IMR-90 (cell line): ENCODE measurements around the gene TBRG4. TPM values are rescaled to one million over a fixed set of nuclear protein-coding genes. Genes with fewer than 3 reads are reported as not detected.

Source experiments
- ATAC-seq: fragments of 200-7000 bp; cut with Tn5 transposase; 2 replicates; pipeline ENCODE4 v1.9.1; 2020; ENCODE audit warnings: low read depth, mild to moderate bottlenecking, moderate library complexity
- BruUV-seq: library from RNA; stranded (reverse); fragments of 400-500 nt; replicated peaks from 2 replicates; lab custom pipeline; 2021; lab: Mats Ljungman, UMichigan
- CTCF ChIA-PET: fragments of 300-600 bp; formaldehyde crosslinking; extraction: SDS; loops from one replicate; lab custom pipeline; 2021; ENCODE audit warnings: antibody characterized with exemption; lab: Yijun Ruan, JAX
- POLR2A ChIA-PET: fragments of 300-600 bp; sonication (Branson Sonifier 250); formaldehyde crosslinking; loops from one replicate; lab custom pipeline; 2022; ENCODE audit warnings: antibody characterized with exemption; ENCODE audit not compliant: unreplicated experiment; lab: Charles Lee
- DNase-seq: peaks from one replicate; pipeline ENCODE4 v3.0.0; 2013
- H2AFZ ChIP-seq: replicated peaks from 2 replicates; pipeline ENCODE3; 2013; ENCODE audit warnings: low read length, mild to moderate bottlenecking; ENCODE audit not compliant: poor library complexity
- H2AK5ac ChIP-seq: 2 replicates; pipeline ENCODE4 v1.6.1; 2013; ENCODE audit warnings: low read depth, low read length, inconsistent platforms
- H2AK9ac ChIP-seq: replicated peaks from 2 replicates; pipeline ENCODE3; 2013; ENCODE audit warnings: mild to moderate bottlenecking, low read depth, low read length, moderate library complexity; ENCODE audit not compliant: poor library complexity
- H2BK120ac ChIP-seq: 2 replicates; pipeline ENCODE4 v1.6.1; 2013; ENCODE audit warnings: low read depth, low read length, inconsistent platforms
- H2BK15ac ChIP-seq: 3 replicates; pipeline ENCODE4 v1.6.1; 2013; ENCODE audit warnings: low read depth, low read length, inconsistent platforms
- H2BK20ac ChIP-seq: 2 replicates; pipeline ENCODE4 v1.6.1; 2013; ENCODE audit warnings: low read depth, mild to moderate bottlenecking, inconsistent platforms, low read length, moderate library complexity
- H2BK5ac ChIP-seq: 2 replicates; pipeline ENCODE4 v1.6.1; 2013; ENCODE audit warnings: mild to moderate bottlenecking, low read depth, low read length, inconsistent platforms; ENCODE audit not compliant: poor library complexity, severe bottlenecking
- H3K14ac ChIP-seq: replicated peaks from 2 replicates; pipeline ENCODE4 v1.6.1; 2013; ENCODE audit warnings: low read depth, low read length, inconsistent platforms
- H3K18ac ChIP-seq: 2 replicates; pipeline ENCODE4 v1.6.1; 2013; ENCODE audit warnings: low read depth, low read length, control low read depth
- H3K23ac ChIP-seq: 2 replicates; pipeline ENCODE4 v1.6.1; 2013; ENCODE audit warnings: low read depth, low read length, inconsistent platforms
- H3K27ac ChIP-seq: 2 replicates; pipeline ENCODE4 v1.5.1; 2013; ENCODE audit warnings: mild to moderate bottlenecking, control low read depth, low read length; ENCODE audit not compliant: insufficient read depth
- H3K27me3 ChIP-seq: 2 replicates; pipeline ENCODE4 v1.6.1; 2013; ENCODE audit warnings: low read length; ENCODE audit not compliant: control insufficient read depth, insufficient read depth
- H3K36me3 ChIP-seq: 2 replicates; pipeline ENCODE4 v1.6.1; 2013; ENCODE audit warnings: low read length, mixed read lengths; ENCODE audit not compliant: control insufficient read depth, insufficient read depth
- H3K4ac ChIP-seq: 2 replicates; pipeline ENCODE4 v1.6.1; 2013; ENCODE audit warnings: low read depth, low read length, inconsistent platforms
- H3K4me1 ChIP-seq: 2 replicates; pipeline ENCODE4 v1.6.1; 2013; ENCODE audit warnings: low read length, mixed read lengths; ENCODE audit not compliant: control insufficient read depth, insufficient read depth
- H3K4me2 ChIP-seq: 2 replicates; pipeline ENCODE4 v1.6.1; 2013; ENCODE audit warnings: low read depth, mild to moderate bottlenecking, control low read depth, low read length, moderate library complexity
- H3K4me3 ChIP-seq: 2 replicates; pipeline ENCODE4 v1.5.1; 2013; ENCODE audit warnings: low read depth, mild to moderate bottlenecking, control low read depth, low read length, moderate library complexity; ENCODE audit not compliant: insufficient read depth
- H3K56ac ChIP-seq: 2 replicates; pipeline ENCODE4 v1.6.1; 2013; ENCODE audit warnings: low read length, inconsistent platforms; ENCODE audit not compliant: insufficient read depth; ENCODE audit errors: extremely low read depth
- H3K79me1 ChIP-seq, 2 experiments: 2 replicates each; pipeline ENCODE4 v1.6.1; 2013; ENCODE audit warnings: low read length in 2 of 2, inconsistent platforms in 1 of 2, low read depth in 1 of 2
- H3K9ac ChIP-seq: 2 replicates; pipeline ENCODE4 v1.6.1; 2013; ENCODE audit warnings: low read depth, low read length, control low read depth
- H3K9me1 ChIP-seq: 2 replicates; pipeline ENCODE4 v1.6.1; 2013; ENCODE audit warnings: low read length, inconsistent platforms; ENCODE audit not compliant: insufficient read depth
- H3K9me3 ChIP-seq: 2 replicates; pipeline ENCODE4 v1.6.1; 2013; ENCODE audit warnings: low read length; ENCODE audit not compliant: control insufficient read depth, insufficient read depth
- H4K20me1 ChIP-seq: 2 replicates; pipeline ENCODE4 v1.6.1; 2013; ENCODE audit warnings: low read length, inconsistent platforms; ENCODE audit not compliant: insufficient read depth
- H4K5ac ChIP-seq: 2 replicates; pipeline ENCODE4 v1.6.1; 2013; ENCODE audit warnings: mild to moderate bottlenecking, low read depth, low read length, control low read depth
- H4K8ac ChIP-seq, 2 experiments: 2 replicates each; pipeline ENCODE4 v1.6.1; 2013; ENCODE audit warnings: low read depth in 2 of 2, low read length in 2 of 2, control low read depth in 1 of 2, inconsistent platforms in 1 of 2
- H4K91ac ChIP-seq: 2 replicates; pipeline ENCODE4 v1.6.1; 2013; ENCODE audit warnings: low read depth, low read length, inconsistent platforms; ENCODE audit not compliant: insufficient read depth
- MXI1 ChIP-seq: IDR thresholded peaks from 2 replicates; pipeline ENCODE4 v1.6.1; 2012; ENCODE audit warnings: low read depth, mild to moderate bottlenecking, low read length, moderate library complexity, borderline replicate concordance
- RCOR1 ChIP-seq: IDR thresholded peaks from 2 replicates; pipeline ENCODE4 v1.6.1; 2012; ENCODE audit warnings: mild to moderate bottlenecking, low read length, improper control_type of control experiment; ENCODE audit not compliant: insufficient replicate concordance
- SMC3 ChIP-seq: fragments of 150-350 bp; IDR thresholded peaks from 2 replicates; pipeline ENCODE4 v1.6.1; 2016; ENCODE audit warnings: low read depth, mild to moderate bottlenecking, antibody characterized with exemption, low read length, moderate library complexity
- WGBS, 2 experiments: methylation state at CpG; one replicate each; pipeline versions ENCODE4 v1.1.5 to v1.1.7; 2013; ENCODE audit warnings: missing lambda C conversion rate in 2 of 2; ENCODE audit not compliant: insufficient read length in 1 of 2; ENCODE audit errors: extremely low coverage in 2 of 2; 5-methylcytosine and 5-hydroxymethylcytosine counted together
- dilution Hi-C: fragments of 300-500 bp; cut with HindIII; formaldehyde crosslinking; loops from one replicate; pipeline ENCODE4 v1.14.3; 2018; ENCODE audit warnings: low sequenced_read_pairs; ENCODE audit not compliant: unreplicated experiment
- in situ Hi-C: fragments of 300-500 bp; cut with MboI; formaldehyde crosslinking; loops from 3 replicates; pipeline ENCODE4 v1.14.3; 2019; ENCODE audit warnings: low sequenced_read_pairs, inconsistent platforms, mixed read lengths
- intact Hi-C: fragments of 100-400 bp; cut with micrococcal nuclease; formaldehyde crosslinking; loops from 2 replicates; pipeline ENCODE4 v1.10.0; 2022
- polyA plus RNA-seq, 3 experiments: library from polyadenylated mRNA; depleted of rRNA; stranded (reverse); fragments of >200 nt; gene quantifications; 2 replicates each; pipeline ENCODE4 v1.2.3, GENCODE V29; 2012; ENCODE audit warnings: low replicate concordance in 1 of 3
- total RNA-seq: library from RNA; depleted of rRNA; stranded (reverse); fragments of >200 nt; gene quantifications from 2 replicates; pipeline ENCODE4 v1.2.3, GENCODE V29; 2012
- TF ChIP-seq, protein P1 (sequence below): fragments of 150-350 bp; IDR thresholded peaks from 2 replicates; pipeline ENCODE4 v1.6.1; 2016; ENCODE audit warnings: low read depth, mild to moderate bottlenecking, low read length, moderate library complexity, borderline replicate concordance
- TF ChIP-seq, protein P2 (sequence below): fragments of 150-350 bp; IDR thresholded peaks from 2 replicates; pipeline ENCODE4 v1.6.1; 2017; ENCODE audit warnings: mild to moderate bottlenecking, antibody characterized with exemption, low read length, low read depth

The TBRG4 gene
- total and polyA plus RNA-seq, 2 of the 4 experiments (the other 2 are of a cell fraction): 71.6 to 77.6 TPM

DNA sequence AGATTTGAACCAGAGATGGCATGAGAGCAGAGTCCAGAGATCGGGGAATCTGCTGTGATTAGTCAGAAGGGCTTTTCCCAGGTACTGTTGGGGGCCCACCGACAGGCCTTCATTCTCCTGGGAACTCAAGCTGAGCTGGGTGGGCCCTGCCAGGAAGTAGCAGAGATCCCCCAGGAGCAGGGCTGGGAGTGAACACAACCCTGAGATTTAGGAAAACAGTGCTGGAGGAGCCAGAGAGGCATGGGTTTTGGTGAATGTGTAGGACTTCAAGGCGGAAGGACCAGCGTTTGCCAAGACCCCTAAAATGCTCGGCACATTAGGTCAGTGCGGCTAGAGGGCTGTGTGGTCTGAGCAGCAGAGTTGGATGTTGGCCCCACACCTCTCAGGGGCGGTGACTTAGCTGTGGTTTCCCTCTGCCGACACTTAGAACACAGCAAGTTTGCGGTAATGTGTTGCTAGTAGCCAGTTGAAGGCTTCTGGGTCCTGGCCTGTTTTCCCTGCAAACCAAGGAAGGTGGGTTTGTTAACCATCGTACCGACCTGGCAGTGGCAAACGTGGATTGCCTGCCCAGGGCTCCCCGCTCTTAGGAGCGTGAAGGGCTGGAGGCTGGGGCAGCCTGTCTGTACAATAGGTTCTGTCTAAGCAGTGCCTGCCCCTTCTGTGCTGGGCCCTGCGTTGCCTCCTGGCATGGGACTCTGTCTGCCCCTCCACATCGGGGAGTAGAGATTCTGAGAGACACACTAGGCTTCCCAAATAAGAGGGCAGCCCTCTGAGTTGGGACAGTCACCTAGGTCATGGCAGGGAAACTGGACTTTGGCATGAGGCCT, 36.8 kb downstream of the TBRG4 start:
- 91% methylated on average over 12 of the region's 16 CpGs; no CpG with 5 or more reads in 1 of the 2 experiments for WGBS, 2 experiments
- Histone ChIP-seq H3K27ac (no peak overlapping the region), H3K9ac (no peak overlapping the region), H3K9me3 (no peaks in the 10 kb centered on the region), H3K9me1 (peaks cover 5% of the 10 kb centered on the region; the same call in 1 of the 2 replicates), H2BK5ac (no peak overlapping the region), H2BK120ac (no peak overlapping the region), H2BK20ac (no peak overlapping the region), H4K91ac (no peak overlapping the region), H3K4me1 (no peaks in the 10 kb centered on the region), H4K5ac (no peak overlapping the region), H4K20me1 (peaks cover 4% of the 10 kb centered on the region; the same call in 1 of the 2 replicates), H2AFZ (no peak overlapping the region), H3K4me2 (no peak overlapping the region), H3K27me3 (no peaks in the 10 kb centered on the region), H3K18ac (no peak overlapping the region), H2AK5ac (no peak overlapping the region), H3K56ac (no peak overlapping the region), H4K8ac (no peak overlapping the region), H3K79me1 (peaks cover 3 to 10% of the 10 kb centered on the region in 2 experiments; a peak in 1 of 4 replicates), H3K36me3 (peaks cover 66% of the 10 kb centered on the region), H3K4ac (no peak overlapping the region), H2BK15ac (no peak overlapping the region), H2AK9ac (no peak overlapping the region), H3K14ac (no peak overlapping the region), H3K23ac (no peak overlapping the region), H3K4me3 (no peak overlapping the region)
- POLR2A ChIA-PET: no interaction called here
- TF ChIP-seq, protein P1, sequence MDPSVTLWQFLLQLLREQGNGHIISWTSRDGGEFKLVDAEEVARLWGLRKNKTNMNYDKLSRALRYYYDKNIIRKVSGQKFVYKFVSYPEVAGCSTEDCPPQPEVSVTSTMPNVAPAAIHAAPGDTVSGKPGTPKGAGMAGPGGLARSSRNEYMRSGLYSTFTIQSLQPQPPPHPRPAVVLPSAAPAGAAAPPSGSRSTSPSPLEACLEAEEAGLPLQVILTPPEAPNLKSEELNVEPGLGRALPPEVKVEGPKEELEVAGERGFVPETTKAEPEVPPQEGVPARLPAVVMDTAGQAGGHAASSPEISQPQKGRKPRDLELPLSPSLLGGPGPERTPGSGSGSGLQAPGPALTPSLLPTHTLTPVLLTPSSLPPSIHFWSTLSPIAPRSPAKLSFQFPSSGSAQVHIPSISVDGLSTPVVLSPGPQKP: no peak
- TF ChIP-seq MXI1 (no peak), SMC3 (no peak), RCOR1 (no peak)
- TF ChIP-seq, protein P2, sequence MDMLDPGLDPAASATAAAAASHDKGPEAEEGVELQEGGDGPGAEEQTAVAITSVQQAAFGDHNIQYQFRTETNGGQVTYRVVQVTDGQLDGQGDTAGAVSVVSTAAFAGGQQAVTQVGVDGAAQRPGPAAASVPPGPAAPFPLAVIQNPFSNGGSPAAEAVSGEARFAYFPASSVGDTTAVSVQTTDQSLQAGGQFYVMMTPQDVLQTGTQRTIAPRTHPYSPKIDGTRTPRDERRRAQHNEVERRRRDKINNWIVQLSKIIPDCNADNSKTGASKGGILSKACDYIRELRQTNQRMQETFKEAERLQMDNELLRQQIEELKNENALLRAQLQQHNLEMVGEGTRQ: no peak
- in situ Hi-C loops: no loop called here
- no peak for ATAC-seq
- BruUV-seq: no TSS peak
- intact Hi-C loops: no loop called here
- dilution Hi-C loops: no loop called here
- CTCF ChIA-PET: no interaction called here
- DNase-seq: no peak
